Measurements from ENCODE around the gene MCM7. TPM values are rescaled to one million over a fixed set of nuclear protein-coding genes. Genes with fewer than 3 reads are reported as not detected.
A peak's percentile ranks its signal among the peaks of the same experiment; 100 is the strongest.

Gene MCM7
- 235 and 241 TPM in 2 replicates for polyA plus RNA-seq (2012; rRNA removed)
- polyA plus RNA-seq (2012; cell fraction: cytosol; rRNA removed): 104 and 136 TPM in 2 replicates
- 652 and 744 TPM in 2 replicates for polyA plus RNA-seq (2012; cell fraction: nucleus; rRNA removed)

DNA sequence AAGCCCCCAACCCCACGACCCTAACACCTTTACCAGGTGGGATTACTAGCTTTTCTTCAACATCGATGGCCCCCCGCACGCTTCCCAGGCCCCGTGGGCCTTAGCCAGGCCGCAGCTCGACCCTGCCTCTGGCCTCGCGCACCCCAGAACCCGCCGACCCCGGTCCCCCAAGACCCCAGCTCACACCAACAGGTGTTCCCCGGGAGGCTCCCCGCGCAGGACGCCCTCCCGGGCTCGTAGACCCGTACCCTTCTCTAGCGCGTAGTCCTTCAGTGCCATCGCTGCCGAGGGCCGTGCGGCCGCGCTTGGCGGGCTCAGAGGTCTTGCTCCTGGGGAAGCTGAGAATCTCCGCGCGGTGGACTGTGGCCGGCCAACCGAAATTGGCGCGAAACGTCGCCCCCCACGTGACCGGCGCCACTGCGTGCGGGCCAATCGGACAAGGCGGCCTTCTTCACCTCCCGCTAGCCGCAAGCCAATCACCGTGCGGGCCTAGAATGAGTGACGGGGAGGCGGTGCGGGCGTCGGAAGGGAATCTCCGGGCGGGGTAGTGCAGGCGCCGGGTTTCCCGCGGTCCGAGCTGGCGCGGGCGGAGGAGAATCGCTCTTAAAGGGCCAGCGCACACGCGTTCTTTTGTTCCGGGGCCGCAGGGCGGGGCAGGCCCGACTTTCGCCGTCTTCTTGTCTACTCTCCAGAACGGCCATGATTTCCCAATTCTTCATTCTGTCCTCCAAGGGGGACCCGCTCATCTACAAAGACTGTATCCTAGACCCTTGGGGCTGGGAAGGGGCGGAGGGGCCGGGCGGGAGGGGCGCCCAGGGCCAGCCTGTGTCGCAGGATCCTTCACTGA is at the start of gene MCM7, which contains the start of gene AP4M1:
TSS of gene MCM7 (minus strand) at position 382 of the 847 bp plus-strand sequence. CDS start at position 279, 103 bp downstream.
TSS of gene AP4M1 (plus strand) at position 628 of the 847 bp plus-strand sequence. CDS start at position 700, 72 bp downstream.
- H3K9ac ChIP-seq: peak within 1 kb of the TSS; percentile 98
- H3K4me1 ChIP-seq (ENCODE audit: control insufficient read depth in 1 of 2, insufficient read depth in 2 of 2, low read depth in 1 of 2, low read length in 1 of 2): peaks cover 24 to 33% of the 10 kb centered on the region in 2 experiments
- H3K27me3 ChIP-seq (ENCODE audit: insufficient read depth): no peaks in the 10 kb centered on the region
- peak; percentile 97 for DNase-seq
- H3K4me3 ChIP-seq (ENCODE audit: low read depth in 2 of 2, low read length in 1 of 2): peak within 1 kb of the TSS; percentile 70 to 99
- CTCF ChIA-PET: interaction anchor here (0.6 to 5.4 kb wide), 11 partner anchors 10 to 172 kb away, joined by 3 to 74 read pairs (median 4); partner anchors contain the start of genes GJC3, MBLAC1 and ZNF3
- H3K9me3 ChIP-seq: no peaks in the 10 kb centered on the region
- WGBS (ENCODE audit: low lambda C conversion rate): 0% methylated on average over 53 of the region's 80 CpGs
- POLR2A ChIA-PET: interaction anchor here (0.6 to 4.2 kb wide), 29 partner anchors 9 to 1116 kb away, joined by 3 to 98 read pairs (median 4); partner anchors contain the start of genes ATP5MF, CNPY4, COPS6 and GPC2
- peaks cover 43 to 44% of the 10 kb centered on the region in 2 experiments for H3K36me3 ChIP-seq (replicated peaks in 1 of 2; ENCODE audit: control insufficient read depth in 1 of 2, insufficient read depth in 2 of 2, low read length in 1 of 2)
- peaks cover 7% of the 10 kb centered on the region for H4K20me1 ChIP-seq (ENCODE audit: insufficient read depth)
- peaks cover 63% of the 10 kb centered on the region for H3K79me2 ChIP-seq (ENCODE audit: insufficient read depth)
- peak within 1 kb of the TSS; percentile 94 to 95 for H3K27ac ChIP-seq (ENCODE audit: low read depth in 2 of 2, low read length in 1 of 2)
- no peaks in the 10 kb centered on the region for H3K9me2 ChIP-seq
- H3K4me2 ChIP-seq: peak within 1 kb of the TSS; percentile 100
- H3F3A ChIP-seq (replicated peaks; ENCODE audit: insufficient read depth): peaks cover 33% of the 10 kb centered on the region
- H2AFZ ChIP-seq (ENCODE audit: low read depth): peak within 1 kb of the TSS; percentile 73
- no peak for TF ChIP-seq MEF2A (IDR thresholded peaks at IDR 0.05; ENCODE audit: borderline replicate concordance, low read depth)
- peak; percentile 65 for TF ChIP-seq GABPA (IDR thresholded peaks at IDR 0.05; ENCODE audit: low read depth)
- TF ChIP-seq FOSL2 (IDR thresholded peaks at IDR 0.05; ENCODE audit: borderline replicate concordance, low read depth): no peak; the same call in 1 of the 2 replicates
- no peak for TF ChIP-seq JUND (IDR thresholded peaks at IDR 0.05)
- TF ChIP-seq FOXJ3 (CRISPR knock-in tag; IDR thresholded peaks at IDR 0.05): peak; percentile 60; the same call in 1 of the 2 replicates
- TF ChIP-seq, protein P1, sequence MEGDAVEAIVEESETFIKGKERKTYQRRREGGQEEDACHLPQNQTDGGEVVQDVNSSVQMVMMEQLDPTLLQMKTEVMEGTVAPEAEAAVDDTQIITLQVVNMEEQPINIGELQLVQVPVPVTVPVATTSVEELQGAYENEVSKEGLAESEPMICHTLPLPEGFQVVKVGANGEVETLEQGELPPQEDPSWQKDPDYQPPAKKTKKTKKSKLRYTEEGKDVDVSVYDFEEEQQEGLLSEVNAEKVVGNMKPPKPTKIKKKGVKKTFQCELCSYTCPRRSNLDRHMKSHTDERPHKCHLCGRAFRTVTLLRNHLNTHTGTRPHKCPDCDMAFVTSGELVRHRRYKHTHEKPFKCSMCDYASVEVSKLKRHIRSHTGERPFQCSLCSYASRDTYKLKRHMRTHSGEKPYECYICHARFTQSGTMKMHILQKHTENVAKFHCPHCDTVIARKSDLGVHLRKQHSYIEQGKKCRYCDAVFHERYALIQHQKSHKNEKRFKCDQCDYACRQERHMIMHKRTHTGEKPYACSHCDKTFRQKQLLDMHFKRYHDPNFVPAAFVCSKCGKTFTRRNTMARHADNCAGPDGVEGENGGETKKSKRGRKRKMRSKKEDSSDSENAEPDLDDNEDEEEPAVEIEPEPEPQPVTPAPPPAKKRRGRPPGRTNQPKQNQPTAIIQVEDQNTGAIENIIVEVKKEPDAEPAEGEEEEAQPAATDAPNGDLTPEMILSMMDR (IDR thresholded peaks at IDR 0.05): no peak
- TF ChIP-seq, protein P2, sequence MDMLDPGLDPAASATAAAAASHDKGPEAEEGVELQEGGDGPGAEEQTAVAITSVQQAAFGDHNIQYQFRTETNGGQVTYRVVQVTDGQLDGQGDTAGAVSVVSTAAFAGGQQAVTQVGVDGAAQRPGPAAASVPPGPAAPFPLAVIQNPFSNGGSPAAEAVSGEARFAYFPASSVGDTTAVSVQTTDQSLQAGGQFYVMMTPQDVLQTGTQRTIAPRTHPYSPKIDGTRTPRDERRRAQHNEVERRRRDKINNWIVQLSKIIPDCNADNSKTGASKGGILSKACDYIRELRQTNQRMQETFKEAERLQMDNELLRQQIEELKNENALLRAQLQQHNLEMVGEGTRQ (IDR thresholded peaks at IDR 0.05; ENCODE audit: borderline replicate concordance, low read depth, low read length): peak; percentile 95
- TF ChIP-seq REST (IDR thresholded peaks at IDR 0.05; ENCODE audit: low read depth, low read length): no peak
- peak; percentile 92 for TF ChIP-seq CHD2 (IDR thresholded peaks at IDR 0.05; ENCODE audit: low read length, partially characterized antibody)
- peak; percentile 98 for TF ChIP-seq SIN3A (IDR thresholded peaks at IDR 0.05; ENCODE audit: borderline replicate concordance, low read depth, low read length)
- TF ChIP-seq TEAD4 (IDR thresholded peaks at IDR 0.05; ENCODE audit: borderline replicate concordance, insufficient read depth): 0 out of 2 replicates have a peak, but pooled peaks have one; percentile 14
- peak; percentile 35; the same call in 1 of the 2 replicates for TF ChIP-seq NFIC (IDR thresholded peaks at IDR 0.05; ENCODE audit: borderline replicate concordance)
- TF ChIP-seq NRF1 (IDR thresholded peaks at IDR 0.05; ENCODE audit: low read depth, low read length): peak; percentile 43; the same call in 1 of the 2 replicates
- TF ChIP-seq, protein P3, sequence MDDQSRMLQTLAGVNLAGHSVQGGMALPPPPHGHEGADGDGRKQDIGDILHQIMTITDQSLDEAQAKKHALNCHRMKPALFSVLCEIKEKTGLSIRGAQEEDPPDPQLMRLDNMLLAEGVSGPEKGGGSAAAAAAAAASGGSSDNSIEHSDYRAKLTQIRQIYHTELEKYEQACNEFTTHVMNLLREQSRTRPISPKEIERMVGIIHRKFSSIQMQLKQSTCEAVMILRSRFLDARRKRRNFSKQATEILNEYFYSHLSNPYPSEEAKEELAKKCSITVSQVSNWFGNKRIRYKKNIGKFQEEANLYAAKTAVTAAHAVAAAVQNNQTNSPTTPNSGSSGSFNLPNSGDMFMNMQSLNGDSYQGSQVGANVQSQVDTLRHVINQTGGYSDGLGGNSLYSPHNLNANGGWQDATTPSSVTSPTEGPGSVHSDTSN (IDR thresholded peaks at IDR 0.05): peak; percentile 100
- peak; percentile 61 for TF ChIP-seq MXI1 (IDR thresholded peaks at IDR 0.05; ENCODE audit: low read depth, low read length)
- TF ChIP-seq RFX5 (IDR thresholded peaks at IDR 0.05; ENCODE audit: low read length): peak; percentile 54; the same call in 1 of the 2 replicates
- no peak for TF ChIP-seq GATA2 (CRISPR knock-in tag; IDR thresholded peaks at IDR 0.05)
- no peak; the same call in 1 of the 2 replicates for TF ChIP-seq IRF3 (IDR thresholded peaks at IDR 0.05; ENCODE audit: low read depth, low read length)
- TF ChIP-seq TCF12 (IDR thresholded peaks at IDR 0.05): no peak
- TF ChIP-seq POLR2AphosphoS5 (IDR thresholded peaks at IDR 0.05; ENCODE audit: low read depth, low read length): peak; percentile 88
- no peak for TF ChIP-seq EZH2phosphoT487 (IDR thresholded peaks at IDR 0.05; ENCODE audit: borderline replicate concordance, low read depth)
- TF ChIP-seq MAX (IDR thresholded peaks at IDR 0.05; ENCODE audit: low read depth): peak; percentile 96

All from SK-N-SH (cell line).